Glutamatergic neuron (in vitro differentiated cells): ENCODE data around the gene SLC39A9. TPM values are rescaled to one million over a fixed set of nuclear protein-coding genes. Genes with fewer than 3 reads are reported as not detected.
"Not testable (repeated sequence)": the region's sequence is repeated elsewhere in the genome, so short reads cannot be mapped to it uniquely, and the experiment has no call there.

Source experiments
- DNase-seq: peaks from one replicate; pipeline ENCODE4 v3.0.0; 2022
- H3K27ac Mint-ChIP-seq: one replicate; pipeline ENCODE4 v1.8.0; 2020; ENCODE audit warnings: mild to moderate bottlenecking, mixed read lengths, inconsistent platforms; ENCODE audit not compliant: unreplicated experiment
- H3K27me3 Mint-ChIP-seq: one replicate; pipeline ENCODE4 v1.8.0; 2020; ENCODE audit warnings: mild to moderate bottlenecking, moderate library complexity, mixed read lengths, inconsistent platforms; ENCODE audit not compliant: unreplicated experiment
- H3K36me3 Mint-ChIP-seq: one replicate; pipeline ENCODE4 v1.8.0; 2020; ENCODE audit warnings: mild to moderate bottlenecking, mixed read lengths, inconsistent platforms; ENCODE audit not compliant: unreplicated experiment
- H3K4me1 Mint-ChIP-seq: one replicate; pipeline ENCODE4 v1.8.0; 2020; ENCODE audit warnings: mild to moderate bottlenecking, low read depth, mixed read lengths, inconsistent platforms; ENCODE audit not compliant: unreplicated experiment
- H3K4me3 Mint-ChIP-seq: one replicate; pipeline ENCODE4 v1.8.0; 2020; ENCODE audit warnings: mild to moderate bottlenecking, mixed read lengths, inconsistent platforms; ENCODE audit not compliant: unreplicated experiment
- H3K9me3 Mint-ChIP-seq: one replicate; pipeline ENCODE4 v1.8.0; 2020; ENCODE audit warnings: mild to moderate bottlenecking, moderate library complexity, mixed read lengths, inconsistent platforms; ENCODE audit not compliant: unreplicated experiment
- CTCF ChIP-seq: fragments of 200-600 bp; sonication (generic); IDR thresholded peaks from one replicate; pipeline ENCODE4 v1.5.0; 2021; ENCODE audit not compliant: partially characterized antibody, unreplicated experiment
- total RNA-seq: library from RNA; stranded (reverse); fragmentation: NEBNext Ultra II Directional; extraction: Animal tissue kit (Norgen Biotek cat#: 25700); gene quantifications from one replicate; pipeline ENCODE4 v1.2.1, GENCODE V29; 2021; ENCODE audit not compliant: unreplicated experiment

SLC39A9 gene
- total RNA-seq, 1 donor from 2014 or later, result 56.4 TPM

- DNase-seq, result no peak
- no peaks in the 10 kb centered on the region for H3K27me3 Mint-ChIP-seq
- H3K36me3 Mint-ChIP-seq, result no peaks in the 10 kb centered on the region
- H3K9me3 Mint-ChIP-seq, result no peaks in the 10 kb centered on the region
- no peaks in the 10 kb centered on the region for H3K4me1 Mint-ChIP-seq
- TF ChIP-seq CTCF, result no peak
- H3K4me3 Mint-ChIP-seq, result no peak overlapping the region
- H3K27ac Mint-ChIP-seq, result no peak overlapping the region
Observed at GRCh38 chr14:69387311-69387710, 11.2 kb upstream of the SLC39A9 start.

- not testable (repeated sequence) for H3K27ac Mint-ChIP-seq, H3K4me1 Mint-ChIP-seq, H3K27me3 Mint-ChIP-seq, H3K4me3 Mint-ChIP-seq, H3K9me3 Mint-ChIP-seq, H3K36me3 Mint-ChIP-seq, DNase-seq
Observed at GRCh38 chr14:69391400-69391799, 7.1 kb upstream of the SLC39A9 start.

- peaks cover 3% of the 10 kb centered on the region for H3K27me3 Mint-ChIP-seq
- DNase-seq, result no peak
- no peak for TF ChIP-seq CTCF
- peaks cover 3% of the 10 kb centered on the region for H3K4me1 Mint-ChIP-seq
- H3K9me3 Mint-ChIP-seq, result no peaks in the 10 kb centered on the region
- no peak overlapping the region for H3K27ac Mint-ChIP-seq
- no peaks in the 10 kb centered on the region for H3K36me3 Mint-ChIP-seq
- no peak overlapping the region for H3K4me3 Mint-ChIP-seq
Observed at GRCh38 chr14:69392481-69392880, 6.0 kb upstream of the SLC39A9 start.

- Mint-ChIP-seq H3K9me3 (peaks cover 3% of the 10 kb centered on the region), H3K27ac (no peak overlapping the region), H3K4me3 (peak overlapping the region; percentile 44), H3K27me3 (peaks cover 3% of the 10 kb centered on the region), H3K4me1 (peaks cover 12% of the 10 kb centered on the region), H3K36me3 (no peaks in the 10 kb centered on the region)
- no peak for DNase-seq
- no peak for TF ChIP-seq CTCF
Observed at GRCh38 chr14:69395929-69396328, 2.6 kb upstream of the SLC39A9 start.

- H3K27me3 Mint-ChIP-seq, result peaks cover 3% of the 10 kb centered on the region
- H3K4me1 Mint-ChIP-seq, result peaks cover 12% of the 10 kb centered on the region
- peak overlapping the region; percentile 100 for H3K27ac Mint-ChIP-seq
- TF ChIP-seq CTCF, result no peak
- no peak for DNase-seq
- H3K4me3 Mint-ChIP-seq, result peak overlapping the region; percentile 96
- no peaks in the 10 kb centered on the region for H3K36me3 Mint-ChIP-seq
- H3K9me3 Mint-ChIP-seq, result peaks cover 3% of the 10 kb centered on the region
Observed at GRCh38 chr14:69398818-69399210, 322 bp downstream of the SLC39A9 start.

- Mint-ChIP-seq H3K36me3 (no peaks in the 10 kb centered on the region), H3K27ac (no peak overlapping the region), H3K9me3 (peaks cover 3% of the 10 kb centered on the region), H3K27me3 (peaks cover 3% of the 10 kb centered on the region), H3K4me1 (peaks cover 12% of the 10 kb centered on the region), H3K4me3 (peak overlapping the region; percentile 96)
- DNase-seq, result no peak
- TF ChIP-seq CTCF, result no peak
Observed at GRCh38 chr14:69399750-69400149, 1.3 kb downstream of the SLC39A9 start.
